K562 (cell line): Measurements from ENCODE around the gene SLCO3A1. TPM values are rescaled to one million over a fixed set of nuclear protein-coding genes. Genes with fewer than 3 reads are reported as not detected.

Source experiments
- CBFB ChIP-seq: sonication (generic); formaldehyde crosslinking; IDR thresholded peaks from 2 replicates; pipeline ENCODE4 v1.4.0; 2020; ENCODE audit warnings: mild to moderate bottlenecking, missing genetic modification reagents
- GATA2 ChIP-seq: sonication (generic); formaldehyde crosslinking; IDR thresholded peaks from 2 replicates; pipeline ENCODE4 v1.4.0; 2020; ENCODE audit warnings: mild to moderate bottlenecking, missing genetic modification reagents
- MAFK ChIP-seq: IDR thresholded peaks from 2 replicates; pipeline ENCODE4 v1.6.1; 2011; ENCODE audit warnings: low read length, improper control_type of control experiment
- SIN3A ChIP-seq, 2 experiments: fragments of 150-350 bp in 1 of 2; IDR thresholded peaks; 2 replicates each; pipeline ENCODE4 v1.6.1; 2011 to 2016; ENCODE audit warnings: borderline replicate concordance in 2 of 2, low read depth in 2 of 2, low read length in 2 of 2, mild to moderate bottlenecking in 2 of 2, moderate library complexity in 2 of 2; ENCODE audit not compliant: control insufficient read depth in 1 of 2
- ZNF134 ChIP-seq: fragments of 250-450 bp; sonication (Bioruptor Pico); conservative IDR thresholded peaks from 2 replicates; pipeline ENCODE4 v1.4.0; 2020
- polyA plus RNA-seq, 8 experiments: library from polyadenylated mRNA; depleted of rRNA in 4 of 8; stranded (reverse) in 5 of 8; unstranded in 3 of 8; fragments of >200 nt; fragmentation: Nextera tagmentation in 2 of 8; fragmentation: Illumina TruSeq in 1 of 8; extraction: Ambion mirVana in 2 of 8; extraction: Trizol in 1 of 8; gene quantifications; 2 replicates each; pipeline versions ENCODE4 v1.2.1 to v1.2.3, GENCODE V29; 2011 to 2014; ENCODE audit warnings: inconsistent platforms in 1 of 8, missing spikeins in 1 of 8
- total RNA-seq, 7 experiments: library from RNA; depleted of rRNA in 6 of 7; stranded (reverse); fragments of >200 nt in 6 of 7; fragmentation: Illumina TruSeq in 2 of 7; extraction: Trizol in 2 of 7; gene quantifications; 2 replicates each; pipeline versions ENCODE4 v1.2.1 to v1.2.3, GENCODE V29; 2011 to 2021; ENCODE audit warnings: low replicate concordance in 1 of 7
- TF ChIP-seq, protein P1 (sequence below): fragments of 250-450 bp; sonication (Bioruptor Pico); IDR thresholded peaks from 2 replicates; pipeline ENCODE4 v1.8.0; 2022; ENCODE audit warnings: inconsistent platforms
- TF ChIP-seq, protein P2 (sequence below): fragments of 450-650 bp; conservative IDR thresholded peaks from 2 replicates; pipeline ENCODE4 v1.6.1; 2016; ENCODE audit warnings: missing genetic modification characterization, low read depth, mild to moderate bottlenecking, missing compliant biosample characterization, moderate library complexity
- TF ChIP-seq, protein P3 (sequence below): sonication (generic); formaldehyde crosslinking; IDR thresholded peaks from 2 replicates; pipeline ENCODE4 v1.8.0; 2022; ENCODE audit warnings: mild to moderate bottlenecking, missing genetic modification reagents, borderline replicate concordance

SLCO3A1 gene
- total and polyA plus RNA-seq, 9 of the 15 experiments (the other 6 are each of a cell fraction or from before 2014, with no cell fraction given): 0.01 to 0.84 (median 0.06) TPM; not detected in 3

DNA sequence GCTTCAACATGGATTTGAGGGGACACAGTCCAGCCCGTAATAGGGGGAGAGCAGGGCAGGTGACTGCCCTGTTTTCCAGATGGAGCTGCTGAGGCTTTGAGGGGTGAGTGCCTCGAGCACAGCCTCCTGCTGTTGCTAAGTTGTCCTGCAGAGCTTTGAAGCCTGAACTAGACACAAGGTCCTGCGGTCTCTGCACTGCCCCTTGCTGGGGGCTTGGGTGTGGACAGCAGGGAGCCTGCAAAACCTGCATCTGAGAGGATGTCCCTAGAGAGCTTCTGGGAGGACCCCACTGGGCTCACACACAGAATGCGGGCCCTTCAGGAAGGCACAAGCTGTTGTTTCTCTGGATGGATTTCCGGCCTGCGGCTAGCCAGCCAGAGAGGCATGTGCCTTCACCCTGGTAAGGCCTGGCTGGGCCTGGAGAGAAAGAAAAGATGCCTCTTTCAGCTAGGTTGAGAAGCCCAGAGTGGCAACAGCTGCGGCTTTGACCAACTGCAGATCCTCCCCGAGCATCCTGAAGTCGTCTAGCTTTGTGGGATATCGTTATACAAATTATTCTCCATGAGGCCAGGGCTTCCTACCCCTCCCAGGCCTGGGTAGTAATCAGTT, 226.2 kb downstream of the SLCO3A1 start (continued):
- TF ChIP-seq ZNF134 (CRISPR knock-in tag): no peak
- TF ChIP-seq, protein P1, sequence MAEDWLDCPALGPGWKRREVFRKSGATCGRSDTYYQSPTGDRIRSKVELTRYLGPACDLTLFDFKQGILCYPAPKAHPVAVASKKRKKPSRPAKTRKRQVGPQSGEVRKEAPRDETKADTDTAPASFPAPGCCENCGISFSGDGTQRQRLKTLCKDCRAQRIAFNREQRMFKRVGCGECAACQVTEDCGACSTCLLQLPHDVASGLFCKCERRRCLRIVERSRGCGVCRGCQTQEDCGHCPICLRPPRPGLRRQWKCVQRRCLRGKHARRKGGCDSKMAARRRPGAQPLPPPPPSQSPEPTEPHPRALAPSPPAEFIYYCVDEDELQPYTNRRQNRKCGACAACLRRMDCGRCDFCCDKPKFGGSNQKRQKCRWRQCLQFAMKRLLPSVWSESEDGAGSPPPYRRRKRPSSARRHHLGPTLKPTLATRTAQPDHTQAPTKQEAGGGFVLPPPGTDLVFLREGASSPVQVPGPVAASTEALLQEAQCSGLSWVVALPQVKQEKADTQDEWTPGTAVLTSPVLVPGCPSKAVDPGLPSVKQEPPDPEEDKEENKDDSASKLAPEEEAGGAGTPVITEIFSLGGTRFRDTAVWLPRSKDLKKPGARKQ: no peak
- no peak for TF ChIP-seq SIN3A (IDR thresholded peaks at IDR 0.05; ENCODE audit: borderline replicate concordance in 2 of 2, control insufficient read depth in 1 of 2, low read depth in 2 of 2, low read length in 2 of 2)
- no peak for TF ChIP-seq GATA2 (CRISPR knock-in tag)
- no peak for TF ChIP-seq MAFK
- no peak for TF ChIP-seq CBFB (CRISPR knock-in tag)
- TF ChIP-seq, protein P2, sequence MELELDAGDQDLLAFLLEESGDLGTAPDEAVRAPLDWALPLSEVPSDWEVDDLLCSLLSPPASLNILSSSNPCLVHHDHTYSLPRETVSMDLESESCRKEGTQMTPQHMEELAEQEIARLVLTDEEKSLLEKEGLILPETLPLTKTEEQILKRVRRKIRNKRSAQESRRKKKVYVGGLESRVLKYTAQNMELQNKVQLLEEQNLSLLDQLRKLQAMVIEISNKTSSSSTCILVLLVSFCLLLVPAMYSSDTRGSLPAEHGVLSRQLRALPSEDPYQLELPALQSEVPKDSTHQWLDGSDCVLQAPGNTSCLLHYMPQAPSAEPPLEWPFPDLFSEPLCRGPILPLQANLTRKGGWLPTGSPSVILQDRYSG (tag): no peak
- TF ChIP-seq, protein P3, sequence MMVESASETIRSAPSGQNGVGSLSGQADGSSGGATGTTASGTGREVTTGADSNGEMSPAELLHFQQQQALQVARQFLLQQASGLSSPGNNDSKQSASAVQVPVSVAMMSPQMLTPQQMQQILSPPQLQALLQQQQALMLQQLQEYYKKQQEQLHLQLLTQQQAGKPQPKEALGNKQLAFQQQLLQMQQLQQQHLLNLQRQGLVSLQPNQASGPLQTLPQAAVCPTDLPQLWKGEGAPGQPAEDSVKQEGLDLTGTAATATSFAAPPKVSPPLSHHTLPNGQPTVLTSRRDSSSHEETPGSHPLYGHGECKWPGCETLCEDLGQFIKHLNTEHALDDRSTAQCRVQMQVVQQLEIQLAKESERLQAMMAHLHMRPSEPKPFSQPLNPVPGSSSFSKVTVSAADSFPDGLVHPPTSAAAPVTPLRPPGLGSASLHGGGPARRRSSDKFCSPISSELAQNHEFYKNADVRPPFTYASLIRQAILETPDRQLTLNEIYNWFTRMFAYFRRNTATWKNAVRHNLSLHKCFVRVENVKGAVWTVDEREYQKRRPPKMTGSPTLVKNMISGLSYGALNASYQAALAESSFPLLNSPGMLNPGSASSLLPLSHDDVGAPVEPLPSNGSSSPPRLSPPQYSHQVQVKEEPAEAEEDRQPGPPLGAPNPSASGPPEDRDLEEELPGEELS (CRISPR knock-in tag): no peak
